ENCODE data around the gene CIRBP. TPM values are rescaled to one million over a fixed set of nuclear protein-coding genes. Genes with fewer than 3 reads are reported as not detected.

Gene CIRBP
- total and polyA plus RNA-seq, 9 of the 15 experiments (the other 6 are each of a cell fraction or from before 2014, with no cell fraction given), result 20.5 to 327 (median 176) TPM

- TF ChIP-seq POLR2G (IDR thresholded peaks at IDR 0.05; ENCODE audit: low read depth, low read length) (peak; percentile 54), ZBTB26 (CRISPR knock-in tag; IDR thresholded peaks at IDR 0.05) (peak; percentile 10; the same call in 1 of the 2 replicates), PHB2 (IDR thresholded peaks at IDR 0.05; ENCODE audit: low read depth) (peak; percentile 11; the same call in 1 of the 2 replicates), NCOR1 (IDR thresholded peaks at IDR 0.05) (0 out of 2 replicates have a peak, but pooled peaks have one; percentile 21), TCF7 (IDR thresholded peaks at IDR 0.05; ENCODE audit: borderline replicate concordance) (no peak), SUPT5H (IDR thresholded peaks at IDR 0.05) (peak; percentile 51; the same call in 1 of the 2 replicates), PTRF (tag; IDR thresholded peaks at IDR 0.05) (no peak), POLR2A (conservative IDR thresholded peaks at IDR 0.05) (peak; percentile 44), GABPA (tag; conservative IDR thresholded peaks at IDR 0.05; ENCODE audit: low read depth) (no peak), ZNF436 (CRISPR knock-in tag; IDR thresholded peaks at IDR 0.05) (0 out of 2 replicates have a peak, but pooled peaks have one; percentile 21), ZBED1 (IDR thresholded peaks at IDR 0.05) (peak; percentile 7; the same call in 1 of the 2 replicates), RBFOX2 (IDR thresholded peaks at IDR 0.05; ENCODE audit: low read depth, low read length) (peak; percentile 2; the same call in 1 of the 2 replicates), FOXA1 (IDR thresholded peaks at IDR 0.05; ENCODE audit: borderline replicate concordance) (no peak), BRCA1 (IDR thresholded peaks at IDR 0.05) (no peak), BRCA1 (CRISPR knock-in tag; IDR thresholded peaks at IDR 0.05) (0 out of 2 replicates have a peak, but pooled peaks have one; percentile 51), MXI1 (IDR thresholded peaks at IDR 0.05; ENCODE audit: low read depth, low read length) (no peak), PML (IDR thresholded peaks at IDR 0.05; ENCODE audit: low read length) (peak; percentile 12; the same call in 1 of the 2 replicates), LCOR (CRISPR knock-in tag; IDR thresholded peaks at IDR 0.05) (no peak), ETV6 (IDR thresholded peaks at IDR 0.05; ENCODE audit: borderline replicate concordance in 1 of 2, low read depth in 2 of 2, low read length in 1 of 2) (no peak), ETV6 (CRISPR knock-in tag; IDR thresholded peaks at IDR 0.05; ENCODE audit: borderline replicate concordance) (no peak), HINFP (tag; conservative IDR thresholded peaks at IDR 0.05; ENCODE audit: low read depth) (no peak)
- TF ChIP-seq, protein P1, sequence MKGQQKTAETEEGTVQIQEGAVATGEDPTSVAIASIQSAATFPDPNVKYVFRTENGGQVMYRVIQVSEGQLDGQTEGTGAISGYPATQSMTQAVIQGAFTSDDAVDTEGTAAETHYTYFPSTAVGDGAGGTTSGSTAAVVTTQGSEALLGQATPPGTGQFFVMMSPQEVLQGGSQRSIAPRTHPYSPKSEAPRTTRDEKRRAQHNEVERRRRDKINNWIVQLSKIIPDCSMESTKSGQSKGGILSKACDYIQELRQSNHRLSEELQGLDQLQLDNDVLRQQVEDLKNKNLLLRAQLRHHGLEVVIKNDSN (CRISPR knock-in tag; IDR thresholded peaks at IDR 0.05), result peak; percentile 13; the same call in 1 of the 2 replicates
- TF ChIP-seq, protein P2, sequence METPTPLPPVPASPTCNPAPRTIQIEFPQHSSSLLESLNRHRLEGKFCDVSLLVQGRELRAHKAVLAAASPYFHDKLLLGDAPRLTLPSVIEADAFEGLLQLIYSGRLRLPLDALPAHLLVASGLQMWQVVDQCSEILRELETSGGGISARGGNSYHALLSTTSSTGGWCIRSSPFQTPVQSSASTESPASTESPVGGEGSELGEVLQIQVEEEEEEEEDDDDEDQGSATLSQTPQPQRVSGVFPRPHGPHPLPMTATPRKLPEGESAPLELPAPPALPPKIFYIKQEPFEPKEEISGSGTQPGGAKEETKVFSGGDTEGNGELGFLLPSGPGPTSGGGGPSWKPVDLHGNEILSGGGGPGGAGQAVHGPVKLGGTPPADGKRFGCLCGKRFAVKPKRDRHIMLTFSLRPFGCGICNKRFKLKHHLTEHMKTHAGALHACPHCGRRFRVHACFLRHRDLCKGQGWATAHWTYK (CRISPR knock-in tag; IDR thresholded peaks at IDR 0.05), result 0 out of 2 replicates have a peak, but pooled peaks have one; percentile 29
- TF ChIP-seq, protein P3, sequence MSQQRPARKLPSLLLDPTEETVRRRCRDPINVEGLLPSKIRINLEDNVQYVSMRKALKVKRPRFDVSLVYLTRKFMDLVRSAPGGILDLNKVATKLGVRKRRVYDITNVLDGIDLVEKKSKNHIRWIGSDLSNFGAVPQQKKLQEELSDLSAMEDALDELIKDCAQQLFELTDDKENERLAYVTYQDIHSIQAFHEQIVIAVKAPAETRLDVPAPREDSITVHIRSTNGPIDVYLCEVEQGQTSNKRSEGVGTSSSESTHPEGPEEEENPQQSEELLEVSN (IDR thresholded peaks at IDR 0.05; ENCODE audit: borderline replicate concordance in 1 of 2, extremely low read depth in 1 of 2, insufficient read depth in 1 of 2, insufficient read length in 1 of 2, low read depth in 1 of 2, low read length in 1 of 2, poor library complexity in 1 of 2, severe bottlenecking in 1 of 2), result peak in 1 of 2 experiments; percentile 59
Measured at GRCh38 chr19:1270854-1271527, 1.9 kb downstream of the CIRBP start (continued).

All from K562 (cell line).